Measurements from ENCODE around the gene S100A7A. TPM values are rescaled to one million over a fixed set of nuclear protein-coding genes. Genes with fewer than 3 reads are reported as not detected.

The S100A7A gene
- total and polyA plus RNA-seq, 2 experiments from 2014 or later, result not detected

DNA sequence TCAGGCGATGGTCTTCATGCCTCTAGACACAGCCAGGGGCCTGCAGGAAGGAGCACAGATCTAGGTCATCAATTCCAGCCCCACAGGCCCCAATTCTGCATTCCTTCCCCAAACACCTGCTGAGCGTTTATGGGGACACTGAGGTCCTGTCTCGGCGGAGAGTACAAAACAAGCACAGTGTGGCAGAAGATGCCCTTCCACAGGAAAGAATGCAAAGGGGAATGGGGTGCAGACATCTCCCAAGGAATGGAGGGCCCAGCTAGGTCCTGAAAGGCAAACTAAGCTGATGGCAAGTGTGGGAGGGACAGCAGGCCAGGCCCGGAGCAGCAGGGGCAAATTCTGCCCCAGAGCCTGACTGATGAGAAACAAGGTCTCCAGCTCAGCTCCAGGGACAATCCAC, 21.9 kb upstream of the S100A7A start:
- Histone ChIP-seq H3K4me1 (ENCODE audit: low read depth) (no peaks in the 10 kb centered on the region), H3K36me3 (no peaks in the 10 kb centered on the region), H3K9me3 (ENCODE audit: low read depth) (no peaks in the 10 kb centered on the region), H3K27me3 (peaks cover 3% of the 10 kb centered on the region), H3K4me3 (no peak overlapping the region), H3K27ac (no peak overlapping the region)
- TF ChIP-seq, protein P1, sequence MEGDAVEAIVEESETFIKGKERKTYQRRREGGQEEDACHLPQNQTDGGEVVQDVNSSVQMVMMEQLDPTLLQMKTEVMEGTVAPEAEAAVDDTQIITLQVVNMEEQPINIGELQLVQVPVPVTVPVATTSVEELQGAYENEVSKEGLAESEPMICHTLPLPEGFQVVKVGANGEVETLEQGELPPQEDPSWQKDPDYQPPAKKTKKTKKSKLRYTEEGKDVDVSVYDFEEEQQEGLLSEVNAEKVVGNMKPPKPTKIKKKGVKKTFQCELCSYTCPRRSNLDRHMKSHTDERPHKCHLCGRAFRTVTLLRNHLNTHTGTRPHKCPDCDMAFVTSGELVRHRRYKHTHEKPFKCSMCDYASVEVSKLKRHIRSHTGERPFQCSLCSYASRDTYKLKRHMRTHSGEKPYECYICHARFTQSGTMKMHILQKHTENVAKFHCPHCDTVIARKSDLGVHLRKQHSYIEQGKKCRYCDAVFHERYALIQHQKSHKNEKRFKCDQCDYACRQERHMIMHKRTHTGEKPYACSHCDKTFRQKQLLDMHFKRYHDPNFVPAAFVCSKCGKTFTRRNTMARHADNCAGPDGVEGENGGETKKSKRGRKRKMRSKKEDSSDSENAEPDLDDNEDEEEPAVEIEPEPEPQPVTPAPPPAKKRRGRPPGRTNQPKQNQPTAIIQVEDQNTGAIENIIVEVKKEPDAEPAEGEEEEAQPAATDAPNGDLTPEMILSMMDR (IDR thresholded peaks at IDR 0.05; ENCODE audit: low read depth, low read length), result no peak
- no peak for DNase-seq (ENCODE audit: low read depth in 1 of 2, low spot score in 1 of 2)

DNA sequence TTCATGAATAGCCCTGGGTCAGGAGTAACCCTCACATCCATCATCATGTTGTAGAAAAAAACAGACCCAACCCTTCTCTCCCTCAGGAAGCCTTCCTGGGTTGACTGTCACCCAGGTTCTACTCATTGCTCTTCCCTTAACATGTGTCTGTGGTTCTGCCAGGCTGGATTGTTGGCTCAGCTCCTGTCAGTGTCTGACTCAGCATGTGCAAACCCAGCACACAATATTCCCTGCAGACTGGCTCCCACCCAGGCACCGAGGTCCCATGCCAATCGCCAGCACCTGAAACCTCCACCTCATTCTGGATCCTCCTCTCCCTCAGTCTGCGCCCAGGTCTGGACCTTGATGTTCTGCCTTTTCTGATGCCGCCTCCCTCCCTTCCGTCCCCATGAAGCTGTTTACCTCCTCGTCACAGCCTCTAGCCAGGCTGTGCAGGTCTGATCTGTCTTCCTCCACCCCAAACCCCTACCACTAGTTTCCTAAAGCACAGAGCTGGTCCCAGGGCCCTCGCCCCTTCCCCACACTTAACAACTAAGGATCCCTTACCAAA, 21.1 kb upstream of the S100A7A start:
- no peaks in the 10 kb centered on the region for H3K4me1 ChIP-seq (ENCODE audit: low read depth)
- H3K9me3 ChIP-seq (ENCODE audit: low read depth), result no peaks in the 10 kb centered on the region
- peak in 1 of 2 donors; percentile 3 for DNase-seq (ENCODE audit: low read depth in 1 of 2, low spot score in 1 of 2)
- TF ChIP-seq, protein P1 (IDR thresholded peaks at IDR 0.05; ENCODE audit: low read depth, low read length), result no peak
- no peak overlapping the region for H3K27ac ChIP-seq
- peaks cover 3% of the 10 kb centered on the region for H3K27me3 ChIP-seq
- H3K4me3 ChIP-seq, result no peak overlapping the region
- no peaks in the 10 kb centered on the region for H3K36me3 ChIP-seq

DNA sequence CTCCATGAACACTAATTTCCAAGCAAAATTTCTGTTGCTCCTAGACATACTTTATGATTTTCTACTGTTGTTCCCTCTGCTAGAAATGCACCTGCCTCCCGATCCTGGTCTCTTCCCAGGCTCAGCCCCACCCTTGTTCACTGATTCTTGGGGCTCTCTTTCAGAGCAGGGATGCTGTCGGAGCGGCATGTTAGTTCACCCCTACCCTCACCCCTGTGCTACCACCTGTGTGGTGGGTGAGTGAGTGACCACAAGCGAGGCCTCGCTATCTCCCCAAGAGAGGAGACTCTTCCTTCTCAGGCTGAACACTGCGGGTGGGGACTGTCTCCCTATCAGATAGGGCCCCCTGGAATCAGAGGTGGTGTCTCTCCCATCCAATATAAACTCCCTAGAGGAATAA, 20.5 kb upstream of the S100A7A start:
- no peaks in the 10 kb centered on the region for H3K36me3 ChIP-seq
- H3K9me3 ChIP-seq (ENCODE audit: low read depth), result no peaks in the 10 kb centered on the region
- TF ChIP-seq, protein P1 (IDR thresholded peaks at IDR 0.05; ENCODE audit: low read depth, low read length), result no peak
- H3K4me3 ChIP-seq, result no peak overlapping the region
- DNase-seq (ENCODE audit: low read depth in 1 of 2, low spot score in 1 of 2), result no peak
- H3K27me3 ChIP-seq, result peaks cover 3% of the 10 kb centered on the region
- H3K27ac ChIP-seq, result no peak overlapping the region
- H3K4me1 ChIP-seq (ENCODE audit: low read depth), result no peaks in the 10 kb centered on the region

DNA sequence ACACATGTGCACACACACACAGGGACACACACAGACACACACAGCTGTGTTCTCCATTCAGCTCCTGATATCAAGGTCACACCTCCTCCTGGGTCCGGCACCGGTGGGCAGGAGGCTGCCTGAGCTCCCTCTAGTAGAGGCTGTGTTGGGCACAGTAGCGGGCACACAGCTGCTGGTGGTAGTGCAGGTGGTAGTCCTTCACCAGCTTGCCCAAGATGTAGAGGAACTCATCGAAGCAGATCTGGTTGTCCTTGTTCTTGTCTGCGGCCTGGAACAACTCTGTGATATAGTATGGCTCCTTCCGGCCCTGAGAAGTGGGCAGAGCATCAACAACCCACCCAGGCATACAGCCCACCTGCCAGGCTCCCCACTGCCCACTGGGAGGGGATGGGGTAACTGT, 19.9 kb upstream of the S100A7A start:
- Histone ChIP-seq H3K4me3 (no peak overlapping the region), H3K36me3 (no peaks in the 10 kb centered on the region), H3K9me3 (ENCODE audit: low read depth) (no peaks in the 10 kb centered on the region), H3K27me3 (peaks cover 3% of the 10 kb centered on the region), H3K27ac (no peak overlapping the region), H3K4me1 (ENCODE audit: low read depth) (no peaks in the 10 kb centered on the region)
- TF ChIP-seq, protein P1 (IDR thresholded peaks at IDR 0.05; ENCODE audit: low read depth, low read length), result no peak
- DNase-seq (ENCODE audit: low read depth in 1 of 2, low spot score in 1 of 2), result no peak

DNA sequence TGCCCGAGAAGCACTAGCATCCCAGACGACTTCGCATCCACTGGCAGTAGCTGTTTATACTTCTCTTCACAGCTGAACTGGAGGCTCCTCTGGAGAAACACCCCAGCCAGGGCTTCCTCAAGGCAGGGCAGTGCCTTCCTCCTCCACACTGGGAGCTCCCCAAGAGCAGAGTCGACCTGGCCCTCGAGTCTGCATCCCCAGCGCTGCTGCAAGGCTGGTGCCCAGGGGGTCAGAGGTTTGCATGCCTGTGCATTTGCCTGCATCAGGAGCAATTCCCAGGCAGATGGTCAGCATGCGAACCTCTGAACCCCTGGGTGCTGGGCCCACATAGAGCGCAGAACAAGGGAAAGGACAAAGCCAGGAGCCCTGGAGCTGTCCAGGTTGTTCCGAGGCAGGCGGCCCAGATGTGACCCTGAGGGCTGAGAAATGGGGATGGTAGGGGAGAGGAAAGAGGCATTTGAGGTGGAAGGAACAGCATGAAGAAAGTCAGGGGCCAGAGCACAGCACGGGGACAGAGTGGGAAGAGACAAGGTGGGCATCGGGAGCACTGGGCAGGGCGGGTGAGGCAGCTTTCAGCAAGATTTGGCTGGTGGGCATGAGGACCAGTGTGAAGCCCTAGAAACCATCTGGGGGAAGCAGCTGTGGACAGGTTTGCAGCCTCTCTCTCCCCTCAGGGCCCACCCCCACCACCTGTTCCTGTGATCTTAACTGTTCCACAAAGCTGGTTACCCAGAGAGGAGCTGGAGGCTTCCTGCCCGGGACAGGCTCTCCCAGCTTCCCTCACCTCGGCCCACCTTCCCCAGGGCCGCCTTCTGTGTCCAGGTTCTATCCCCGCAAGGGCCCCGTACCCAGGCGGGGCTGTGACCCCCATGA, 19.0 kb upstream of the S100A7A start:
- no peak overlapping the region for H3K27ac ChIP-seq
- H3K9me3 ChIP-seq (ENCODE audit: low read depth), result no peaks in the 10 kb centered on the region
- peaks cover 3% of the 10 kb centered on the region for H3K27me3 ChIP-seq
- no peak for DNase-seq (ENCODE audit: low read depth in 1 of 2, low spot score in 1 of 2)
- TF ChIP-seq, protein P1 (IDR thresholded peaks at IDR 0.05; ENCODE audit: low read depth, low read length), result no peak
- no peaks in the 10 kb centered on the region for H3K36me3 ChIP-seq
- peaks cover 3% of the 10 kb centered on the region for H3K4me1 ChIP-seq (ENCODE audit: low read depth)
- no peak overlapping the region for H3K4me3 ChIP-seq
